Measurements from ENCODE around the gene PFDN1.

PFDN1 gene

GRCh38 chr5:140267201-140267540 lies 35.7 kb downstream of the PFDN1 start:
- DNase-seq (ENCODE audit: insufficient read length, low spot score): no peak
- no peak for FAIRE-seq
- no peak for TF ChIP-seq POLR2A (IDR thresholded peaks at IDR 0.05; ENCODE audit: low read depth, low read length)

GRCh38 chr5:140266471-140267200 lies 36.3 kb downstream of the PFDN1 start:
- no peak for FAIRE-seq

GRCh38 chr5:140265845-140266244 lies 37.1 kb downstream of the PFDN1 start:
- DNase-seq (ENCODE audit: insufficient read length, low spot score): no peak
- no peak for TF ChIP-seq POLR2A (IDR thresholded peaks at IDR 0.05; ENCODE audit: low read depth, low read length)
- no peak for FAIRE-seq

More at GRCh38 chr5:140266471-140267200, 36.3 kb downstream of the PFDN1 start:
- no peak for TF ChIP-seq POLR2A (IDR thresholded peaks at IDR 0.05; ENCODE audit: low read depth, low read length)
- no peak for DNase-seq (ENCODE audit: insufficient read length, low spot score)

- FAIRE-seq: no peak
- TF ChIP-seq POLR2A (IDR thresholded peaks at IDR 0.05; ENCODE audit: low read depth, low read length): no peak
Observed at GRCh38 chr5:140262839-140263238, 40.1 kb downstream of the PFDN1 start.

GRCh38 chr5:140262221-140262620 lies 40.7 kb downstream of the PFDN1 start:
- no peak for FAIRE-seq
- TF ChIP-seq POLR2A (IDR thresholded peaks at IDR 0.05; ENCODE audit: low read depth, low read length): no peak
- no peak for DNase-seq (ENCODE audit: insufficient read length, low spot score)

More at GRCh38 chr5:140262839-140263238, 40.1 kb downstream of the PFDN1 start:
- DNase-seq (ENCODE audit: insufficient read length, low spot score): no peak

GRCh38 chr5:140261403-140262171 lies 41.3 kb downstream of the PFDN1 start:
- FAIRE-seq (peak; percentile 92), DNase-seq (ENCODE audit: insufficient read length, low spot score) (peak; percentile 73)
- no peak for TF ChIP-seq POLR2A (IDR thresholded peaks at IDR 0.05; ENCODE audit: low read depth, low read length)

- no peak for DNase-seq (ENCODE audit: insufficient read length, low spot score)
- no peak for FAIRE-seq
- TF ChIP-seq POLR2A (IDR thresholded peaks at IDR 0.05; ENCODE audit: low read depth, low read length): no peak
Observed at GRCh38 chr5:140260089-140260656, 42.7 kb downstream of the PFDN1 start.

- FAIRE-seq: no peak
- no peak for TF ChIP-seq POLR2A (IDR thresholded peaks at IDR 0.05; ENCODE audit: low read depth, low read length)
Observed at GRCh38 chr5:140259500-140259899, 43.4 kb downstream of the PFDN1 start.

GRCh38 chr5:140258873-140259272 lies 44.0 kb downstream of the PFDN1 start:
- no peak for DNase-seq (ENCODE audit: insufficient read length, low spot score)
- no peak for FAIRE-seq
- no peak for TF ChIP-seq POLR2A (IDR thresholded peaks at IDR 0.05; ENCODE audit: low read depth, low read length)

More at GRCh38 chr5:140259500-140259899, 43.4 kb downstream of the PFDN1 start:
- DNase-seq (ENCODE audit: insufficient read length, low spot score): no peak

- no peak for DNase-seq (ENCODE audit: insufficient read length, low spot score)
- no peak for FAIRE-seq
- no peak for TF ChIP-seq POLR2A (IDR thresholded peaks at IDR 0.05; ENCODE audit: low read depth, low read length)
Observed at GRCh38 chr5:140258016-140258415, 44.9 kb downstream of the PFDN1 start.

GRCh38 chr5:140256726-140257125 lies 46.2 kb downstream of the PFDN1 start:
- DNase-seq (ENCODE audit: insufficient read length, low spot score) (no peak), FAIRE-seq (no peak)
- TF ChIP-seq POLR2A (IDR thresholded peaks at IDR 0.05; ENCODE audit: low read depth, low read length): no peak

- no peak for FAIRE-seq
- TF ChIP-seq POLR2A (IDR thresholded peaks at IDR 0.05; ENCODE audit: low read depth, low read length): no peak
Observed at GRCh38 chr5:140255460-140256157, 47.3 kb downstream of the PFDN1 start.

GRCh38 chr5:140253985-140254384 lies 48.9 kb downstream of the PFDN1 start:
- DNase-seq (ENCODE audit: insufficient read length, low spot score) (no peak), FAIRE-seq (no peak)
- TF ChIP-seq POLR2A (IDR thresholded peaks at IDR 0.05; ENCODE audit: low read depth, low read length): no peak

More at GRCh38 chr5:140255460-140256157, 47.3 kb downstream of the PFDN1 start:
- no peak for DNase-seq (ENCODE audit: insufficient read length, low spot score)

All from H54 (cell line).